GM10847 (cell line): ENCODE measurements around the gene LRRC14B.

ENCODE experiments used
- POLR2A ChIP-seq: IDR thresholded peaks from 2 replicates; pipeline ENCODE4 v1.6.1; 2011; ENCODE audit not compliant: insufficient read length; ENCODE audit errors: extremely low read depth

Gene LRRC14B

GRCh38 chr5:204001-204400, 12.7 kb downstream of the LRRC14B start:
- TF ChIP-seq POLR2A: no peak

GRCh38 chr5:204462-204861, 13.2 kb downstream of the LRRC14B start:
- TF ChIP-seq POLR2A: no peak

GRCh38 chr5:204966-205670, 13.8 kb downstream of the LRRC14B start:
- no peak for TF ChIP-seq POLR2A

- no peak for TF ChIP-seq POLR2A
Observed at GRCh38 chr5:206406-206805, 15.1 kb downstream of the LRRC14B start.

DNA sequence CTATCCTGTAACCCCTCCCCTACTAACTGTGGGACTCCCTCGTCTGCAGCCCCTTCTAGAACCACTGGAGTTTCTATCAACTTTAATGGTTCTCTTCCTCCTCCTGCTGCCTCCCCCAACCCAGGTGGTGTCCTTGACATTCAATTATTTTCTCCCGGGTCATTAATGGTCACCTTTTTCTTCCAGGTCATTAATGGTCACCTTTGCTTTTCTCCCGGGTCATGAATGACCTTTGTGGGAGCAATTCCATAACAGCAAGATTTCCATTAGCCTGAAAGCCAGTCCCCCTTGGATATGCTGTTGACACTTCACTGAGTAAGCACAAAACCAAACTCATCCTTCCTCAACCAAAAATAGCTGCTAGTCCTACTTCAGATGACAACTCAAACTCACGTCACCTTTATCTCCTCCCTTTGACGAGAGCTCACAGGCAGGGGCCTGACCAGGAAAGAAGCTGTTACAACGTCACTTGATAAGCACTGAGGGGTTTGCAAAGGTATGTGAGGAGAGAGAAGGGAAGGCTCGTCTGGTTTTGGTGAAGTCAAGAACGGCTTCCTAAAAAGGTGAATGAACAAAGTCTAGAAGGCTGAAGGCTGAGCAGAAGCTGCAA, 15.7 kb downstream of the LRRC14B start:
- TF ChIP-seq POLR2A: no peak

- no peak for TF ChIP-seq POLR2A
Observed at GRCh38 chr5:207599-207998, 16.3 kb downstream of the LRRC14B start.

DNA sequence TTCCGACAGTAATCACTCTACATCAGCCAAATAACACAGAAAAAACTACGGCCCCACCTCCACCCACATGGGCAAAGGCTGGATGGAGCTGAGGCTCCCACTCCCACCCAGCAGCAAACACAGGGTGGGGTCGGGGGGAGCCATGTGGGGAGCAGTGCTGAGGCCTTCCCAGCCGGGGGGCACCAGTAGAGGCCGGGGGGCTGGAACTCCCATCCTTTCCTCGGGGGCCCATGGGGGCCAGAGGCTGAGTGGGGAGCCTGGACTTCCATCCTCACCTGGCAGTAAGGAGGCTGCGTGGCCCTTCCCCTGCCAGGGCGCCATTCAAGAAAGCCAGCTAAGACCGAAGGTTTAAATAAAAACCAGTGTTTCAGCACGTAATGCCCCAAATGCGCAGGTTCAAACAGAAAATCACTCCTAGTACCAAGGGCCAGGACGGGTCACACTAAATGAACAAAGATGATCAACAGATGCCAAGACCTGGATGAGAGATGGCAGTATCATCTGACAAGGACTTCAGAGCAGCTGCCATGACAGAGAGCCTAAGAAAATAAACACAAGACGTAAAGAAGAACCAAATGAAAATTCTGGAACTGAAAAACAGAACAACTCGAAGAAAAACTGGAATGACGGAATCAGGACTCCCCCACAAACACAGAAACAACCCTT, 17.3 kb downstream of the LRRC14B start:
- no peak for TF ChIP-seq POLR2A

DNA sequence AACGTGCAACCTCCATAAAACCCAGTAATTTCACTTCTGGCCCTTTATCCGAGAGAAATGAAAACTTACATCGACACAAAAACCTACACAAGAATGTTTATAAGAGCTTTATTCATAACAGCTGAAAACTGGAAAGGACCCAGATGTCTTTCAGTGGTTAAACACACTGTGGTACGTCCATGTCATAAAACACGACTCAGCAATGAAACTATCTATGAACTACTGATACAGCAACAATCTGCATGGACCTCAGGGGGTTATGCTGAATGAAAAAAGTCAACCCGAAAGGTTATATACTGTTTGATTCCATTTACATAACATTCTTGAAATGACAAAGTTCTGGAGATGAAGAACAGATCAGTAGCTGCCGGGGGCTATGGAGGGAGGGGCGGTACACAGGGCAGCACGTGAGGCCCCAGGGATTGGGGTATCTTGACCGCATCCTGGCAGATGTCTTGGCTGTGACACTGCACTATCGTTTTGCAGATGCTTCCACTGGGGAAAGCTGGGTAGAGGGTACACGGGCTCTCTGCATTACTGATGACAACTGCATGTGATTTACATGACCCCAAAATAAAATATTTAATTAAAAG, 22.6 kb downstream of the LRRC14B start:
- no peak for TF ChIP-seq POLR2A

DNA sequence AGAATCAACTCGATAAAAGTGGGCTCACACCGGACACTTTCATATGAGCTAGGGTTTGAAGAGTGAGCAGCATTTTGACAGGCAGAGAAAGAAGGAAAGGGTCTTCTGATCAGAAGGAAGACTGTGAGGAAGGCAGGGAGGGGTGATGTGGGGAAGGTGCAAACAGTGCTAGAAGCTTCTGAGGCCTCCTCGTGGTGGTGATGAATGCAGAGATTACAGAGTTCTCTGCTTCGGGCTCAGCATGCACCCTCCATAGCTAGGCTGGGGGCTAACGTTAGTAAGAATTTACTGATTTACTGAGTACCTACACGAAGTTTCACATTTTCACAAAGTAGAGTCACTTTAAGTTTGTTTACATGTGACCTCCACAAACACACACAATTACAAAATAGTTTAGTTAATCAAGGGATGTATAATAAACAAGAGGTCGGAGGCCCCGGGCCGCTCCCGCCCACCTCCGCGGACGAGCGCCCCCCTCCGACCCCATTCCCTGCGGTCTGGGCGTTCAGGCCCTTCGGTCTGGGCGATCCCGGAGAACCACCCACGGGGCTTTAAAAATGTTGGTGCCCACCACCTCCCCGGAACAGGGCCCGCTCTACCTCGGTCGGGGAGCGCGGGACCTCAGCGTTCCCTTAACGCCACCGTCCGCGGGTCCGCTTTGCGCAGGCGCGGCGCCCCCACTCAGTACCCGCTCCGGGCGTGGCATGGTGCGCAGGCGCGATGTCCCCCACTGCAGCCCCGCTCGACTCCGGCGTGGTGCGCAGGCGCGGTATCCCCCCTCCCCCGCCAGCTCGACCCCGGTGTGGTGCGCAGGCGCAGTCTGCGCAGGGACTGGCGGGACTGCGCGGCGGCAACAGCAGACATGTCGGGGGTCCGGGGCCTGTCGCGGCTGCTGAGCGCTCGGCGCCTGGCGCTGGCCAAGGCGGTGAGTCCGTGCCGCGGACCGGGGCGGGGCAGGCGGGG, 26.5 kb downstream of the LRRC14B start, which contains the start of the genes CCDC127 and SDHA:
Gene CCDC127, minus strand, starts transcription at position 660 of the 963 bp plus-strand sequence. CDS start 1,304 bp downstream, outside the sequence.
Gene SDHA, plus strand, starts transcription at position 827 of the 963 bp plus-strand sequence. Its CDS starts 36 bp downstream, at position 863.
- peak; percentile 85 for TF ChIP-seq POLR2A

DNA sequence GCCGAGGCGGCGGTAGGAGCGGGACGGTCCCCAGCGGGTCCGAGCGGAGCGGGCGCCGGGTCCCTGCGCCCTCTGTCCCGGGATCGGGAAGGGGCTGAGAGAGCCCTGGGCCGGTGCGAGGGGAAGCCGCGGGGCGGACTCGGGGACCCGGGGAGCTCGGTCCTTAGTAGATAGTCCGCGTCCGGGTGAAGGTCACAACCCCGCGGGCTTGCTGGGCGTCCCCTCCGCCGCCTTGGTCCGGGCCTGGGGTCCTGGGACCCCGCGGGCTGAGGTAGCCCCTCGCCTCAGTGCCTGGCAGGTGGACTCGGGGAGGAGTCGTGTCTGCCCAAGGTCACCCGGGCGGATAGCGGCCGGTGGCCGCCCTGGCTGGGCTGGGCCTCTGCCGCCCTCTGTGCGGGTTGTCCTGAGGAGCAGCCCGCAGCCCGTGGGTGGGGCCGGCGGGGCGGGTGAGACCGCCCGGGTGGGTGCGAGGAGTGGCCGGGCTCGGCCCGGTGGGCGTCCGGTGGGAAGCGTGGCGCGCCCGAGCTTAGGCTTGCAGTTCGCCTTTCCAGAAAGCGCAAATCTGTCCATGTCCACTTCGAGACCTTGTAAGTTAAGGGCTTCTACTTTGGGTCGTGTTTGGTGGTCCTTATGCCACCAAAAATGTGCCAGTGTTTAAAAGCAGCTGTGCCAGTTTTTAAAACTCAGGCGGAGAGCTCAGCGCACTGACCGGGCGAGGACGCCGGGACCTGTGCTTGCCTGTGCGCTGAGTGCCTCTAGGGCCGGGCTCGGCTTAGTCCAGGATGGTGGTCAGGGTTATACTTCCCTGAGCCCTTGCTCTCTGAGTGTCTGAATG, 27.4 kb downstream of the LRRC14B start:
- TF ChIP-seq POLR2A: no peak

DNA sequence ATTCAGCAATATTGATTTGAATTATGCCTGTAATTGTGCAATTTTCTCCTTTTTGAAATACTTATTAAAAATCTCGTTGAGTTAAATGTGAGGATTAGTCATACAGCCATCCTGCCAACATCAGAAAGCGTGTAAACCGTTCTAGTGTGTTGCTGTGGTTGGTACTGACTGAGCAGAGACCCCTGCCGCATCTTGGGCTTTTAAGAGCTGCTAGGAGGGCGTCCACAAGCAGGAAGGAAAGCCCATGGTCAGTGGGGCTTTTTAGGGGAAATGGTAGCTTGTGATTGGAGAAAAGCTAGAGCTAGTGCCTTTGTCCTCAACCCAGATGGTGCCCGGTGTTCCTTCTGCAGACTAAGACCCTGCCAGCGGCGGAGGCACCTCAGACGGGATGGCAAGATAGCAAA, 28.2 kb downstream of the LRRC14B start:
- TF ChIP-seq POLR2A: no peak

- TF ChIP-seq POLR2A: no peak
Observed at GRCh38 chr5:219991-220390, 28.7 kb downstream of the LRRC14B start.

DNA sequence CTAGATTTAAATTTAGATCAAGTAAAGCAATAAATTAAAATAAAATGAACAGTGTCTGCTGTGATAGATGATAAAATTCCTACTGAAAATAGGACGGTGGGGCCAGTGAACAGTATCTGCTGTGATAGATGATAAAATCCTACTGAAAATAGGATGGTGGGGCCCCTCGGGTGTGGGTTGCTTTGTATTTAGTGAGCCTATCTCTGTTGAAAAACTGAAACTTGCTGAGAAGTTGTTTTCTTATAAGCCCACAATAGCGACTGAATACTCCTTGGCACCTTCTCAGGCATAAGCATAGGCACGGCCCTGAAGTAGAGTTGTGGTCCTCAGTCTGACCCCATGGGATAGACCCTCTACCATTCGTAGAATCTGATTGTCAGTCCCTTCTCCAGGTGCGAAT, 32.5 kb downstream of the LRRC14B start:
- TF ChIP-seq POLR2A: no peak

DNA sequence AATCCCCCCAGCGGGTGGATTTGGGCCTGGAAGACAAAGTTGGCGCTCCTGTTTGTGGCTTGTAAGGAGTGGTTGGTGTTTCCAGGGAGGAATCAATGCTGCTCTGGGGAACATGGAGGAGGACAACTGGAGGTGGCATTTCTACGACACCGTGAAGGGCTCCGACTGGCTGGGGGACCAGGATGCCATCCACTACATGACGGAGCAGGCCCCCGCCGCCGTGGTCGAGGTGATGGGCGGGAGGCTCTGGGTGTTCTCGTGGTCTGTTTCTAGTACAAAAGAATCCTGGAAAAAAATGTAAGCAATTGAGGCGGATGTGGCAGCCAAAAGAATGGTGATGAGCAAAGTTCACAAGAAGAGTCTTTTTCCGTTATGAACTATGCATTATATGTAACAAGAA, 34.0 kb downstream of the LRRC14B start:
- TF ChIP-seq POLR2A: no peak
